Breast epithelium (tissue), 4 donors: Measurements from ENCODE around the gene BBOX1. TPM values are rescaled to one million over a fixed set of nuclear protein-coding genes. Genes with fewer than 3 reads are reported as not detected.
"Not testable (repeated sequence)": the region's sequence is repeated elsewhere in the genome, so short reads cannot be mapped to it uniquely, and the experiment has no call there.

Experiments
- DNase-seq, 2 donors: peaks; one replicate each; pipeline ENCODE4 v3.0.0-alpha.2; 2019; ENCODE audit warnings: low spot score in 2 of 2
- H3K27ac ChIP-seq, 2 donors: fragments of 200-600 bp; sonication (generic) in 1 of 2; one replicate each; pipeline ENCODE4 v1.5.1; 2016 to 2019; ENCODE audit warnings: mild to moderate bottlenecking in 1 of 2
- H3K27me3 ChIP-seq, 2 donors: fragments of 200-600 bp; sonication (generic) in 1 of 2; one replicate each; pipeline versions ENCODE4 v1.5.1 to v1.6.0; 2017 to 2019; ENCODE audit warnings: control low read depth in 1 of 2, mild to moderate bottlenecking in 1 of 2
- H3K36me3 ChIP-seq: fragments of 200-600 bp; one replicate; pipeline ENCODE4 v1.5.1; 2019
- H3K4me1 ChIP-seq, 2 donors: fragments of 200-600 bp; sonication (generic); one replicate each; pipeline ENCODE4 v1.5.1; 2016 to 2019; ENCODE audit warnings: control low read depth in 1 of 2
- H3K4me3 ChIP-seq, 3 donors: fragments of 200-600 bp; sonication (generic); 1 replicate in 2 of 3; 2 replicates in 1 of 3; pipeline ENCODE4 v1.5.1; 2016 to 2019; ENCODE audit warnings: mild to moderate bottlenecking in 3 of 3, moderate library complexity in 2 of 3
- H3K9me3 ChIP-seq, 2 donors: fragments of 200-600 bp; sonication (generic) in 1 of 2; one replicate each; pipeline ENCODE4 v1.5.1; 2016 to 2019; ENCODE audit warnings: control low read depth in 1 of 2
- POLR2A ChIP-seq: fragments of 450-650 bp; IDR thresholded peaks from one replicate; pipeline ENCODE4 v1.6.1; 2016; ENCODE audit warnings: antibody characterized with exemption, mild to moderate bottlenecking, moderate library complexity
- POLR2AphosphoS5 ChIP-seq, 3 donors: sonication (generic); formaldehyde crosslinking; IDR thresholded peaks; one replicate each; pipeline ENCODE4 v1.6.1; 2017; ENCODE audit warnings: antibody characterized with exemption in 3 of 3
- intact Hi-C: fragments of 100-400 bp; cut with DNase I; formaldehyde crosslinking; loops from one replicate; pipeline ENCODE4 v1.15.1; 2023; ENCODE audit warnings: low total_unique reads
- total RNA-seq, 3 donors: library from RNA; depleted of rRNA; stranded (reverse); fragments of >200 nt; gene quantifications; one replicate each; pipeline ENCODE4 v1.1.0, GENCODE V29; 2016
- TF ChIP-seq, protein P1 (sequence below), 3 donors: fragments of 450-650 bp; IDR thresholded peaks; one replicate each; pipeline ENCODE4 v1.5.1; 2016 to 2017; ENCODE audit warnings: antibody characterized with exemption in 3 of 3, mild to moderate bottlenecking in 3 of 3, moderate library complexity in 3 of 3

The BBOX1 gene
- total RNA-seq, 3 donors from 2014 or later = 14.4 to 61.0 TPM; not detected in 1

DNA sequence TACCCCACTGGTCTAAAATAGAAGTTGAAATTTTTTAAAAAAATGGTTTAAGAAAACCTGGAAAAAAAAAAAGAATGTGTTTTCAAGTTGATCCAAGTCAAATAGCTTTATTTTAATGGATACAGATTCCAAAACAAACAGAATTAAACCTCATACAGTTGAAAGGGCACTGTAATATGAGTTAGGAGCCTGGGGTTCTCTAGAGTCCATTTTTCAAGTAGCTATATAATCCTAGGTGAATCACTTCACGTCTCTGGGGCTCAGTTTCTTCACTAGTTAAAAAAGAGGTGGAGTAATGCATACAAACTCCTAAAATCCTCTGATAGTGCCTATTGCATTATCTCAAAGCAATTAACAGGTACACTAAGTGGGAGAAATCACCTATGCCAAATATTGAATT lies 132.9 kb downstream of the BBOX1 start:
- H3K36me3 ChIP-seq = no peaks in the 10 kb centered on the region
- peak overlapping the region in 1 of 2 donors; percentile 51 for H3K27ac ChIP-seq
- intact Hi-C loops = no loop called here
- DNase-seq = no peak
- no peak overlapping the region for H3K4me3 ChIP-seq
- no peaks in the 10 kb centered on the region for H3K9me3 ChIP-seq
- TF ChIP-seq POLR2A = no peak
- TF ChIP-seq, protein P1, sequence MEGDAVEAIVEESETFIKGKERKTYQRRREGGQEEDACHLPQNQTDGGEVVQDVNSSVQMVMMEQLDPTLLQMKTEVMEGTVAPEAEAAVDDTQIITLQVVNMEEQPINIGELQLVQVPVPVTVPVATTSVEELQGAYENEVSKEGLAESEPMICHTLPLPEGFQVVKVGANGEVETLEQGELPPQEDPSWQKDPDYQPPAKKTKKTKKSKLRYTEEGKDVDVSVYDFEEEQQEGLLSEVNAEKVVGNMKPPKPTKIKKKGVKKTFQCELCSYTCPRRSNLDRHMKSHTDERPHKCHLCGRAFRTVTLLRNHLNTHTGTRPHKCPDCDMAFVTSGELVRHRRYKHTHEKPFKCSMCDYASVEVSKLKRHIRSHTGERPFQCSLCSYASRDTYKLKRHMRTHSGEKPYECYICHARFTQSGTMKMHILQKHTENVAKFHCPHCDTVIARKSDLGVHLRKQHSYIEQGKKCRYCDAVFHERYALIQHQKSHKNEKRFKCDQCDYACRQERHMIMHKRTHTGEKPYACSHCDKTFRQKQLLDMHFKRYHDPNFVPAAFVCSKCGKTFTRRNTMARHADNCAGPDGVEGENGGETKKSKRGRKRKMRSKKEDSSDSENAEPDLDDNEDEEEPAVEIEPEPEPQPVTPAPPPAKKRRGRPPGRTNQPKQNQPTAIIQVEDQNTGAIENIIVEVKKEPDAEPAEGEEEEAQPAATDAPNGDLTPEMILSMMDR (IDR thresholded peaks at IDR 0.05) = no peak
- TF ChIP-seq POLR2AphosphoS5 (IDR thresholded peaks at IDR 0.05) = no peak
- no peaks in the 10 kb centered on the region for H3K4me1 ChIP-seq
- H3K27me3 ChIP-seq = peaks cover 0 to 3% of the 10 kb centered on the region in 2 donors

DNA sequence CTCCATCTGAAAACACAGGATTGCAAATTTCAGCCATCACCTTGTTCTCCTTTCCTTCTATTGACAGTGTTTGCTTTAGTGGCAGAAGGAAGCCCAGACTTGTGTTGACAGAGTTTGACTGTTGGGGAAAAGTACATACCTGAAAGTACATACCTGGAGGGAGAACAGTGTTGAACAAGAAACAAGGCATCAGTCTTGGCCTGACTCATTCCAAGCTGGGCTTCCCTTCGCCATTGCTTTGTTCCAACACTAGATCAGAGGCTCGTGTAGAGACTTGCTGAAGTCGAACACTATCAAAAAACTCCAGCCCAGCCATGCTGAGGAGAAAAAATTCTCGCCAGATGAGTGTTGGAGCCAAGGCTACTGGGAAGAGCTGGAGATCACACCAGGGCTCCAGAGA lies 133.4 kb downstream of the BBOX1 start:
- Histone ChIP-seq H3K36me3 (no peaks in the 10 kb centered on the region), H3K4me1 (no peaks in the 10 kb centered on the region), H3K4me3 (no peak overlapping the region), H3K27me3 (peaks cover 0 to 3% of the 10 kb centered on the region in 2 donors), H3K27ac (peak overlapping the region in 1 of 2 donors; percentile 61), H3K9me3 (no peaks in the 10 kb centered on the region)
- TF ChIP-seq, protein P1 (IDR thresholded peaks at IDR 0.05) = no peak
- peak in 1 of 3 donors; percentile 7 for TF ChIP-seq POLR2AphosphoS5 (IDR thresholded peaks at IDR 0.05)
- DNase-seq = peak; percentile 52 to 72
- intact Hi-C loops = no loop called here

DNA sequence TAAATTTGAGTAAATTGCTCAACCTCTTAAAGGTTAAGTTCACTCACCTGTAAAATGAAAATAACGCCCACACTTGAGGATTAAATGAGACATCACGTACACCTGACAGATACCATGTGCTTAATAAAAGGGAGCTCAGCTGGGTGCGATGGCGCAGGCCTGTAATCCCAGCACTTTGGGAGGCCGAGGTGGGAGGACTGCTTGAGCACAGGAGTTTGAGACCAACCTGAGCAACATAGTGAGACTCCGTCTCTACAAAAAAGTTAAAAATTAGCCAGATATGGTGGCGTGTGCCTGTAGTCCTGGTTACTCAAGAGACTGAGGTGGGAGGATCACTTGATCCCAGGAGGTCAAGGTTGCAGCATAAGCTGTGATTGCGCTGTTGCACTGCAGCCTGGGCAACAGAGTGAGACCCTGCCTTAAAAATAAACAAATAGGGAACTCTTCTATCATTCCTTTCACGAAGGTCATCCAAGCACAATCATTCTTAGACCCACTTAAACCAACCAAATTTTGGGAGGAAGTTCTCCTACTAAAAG lies 134.1 kb downstream of the BBOX1 start:
- intact Hi-C loops = no loop called here

DNA sequence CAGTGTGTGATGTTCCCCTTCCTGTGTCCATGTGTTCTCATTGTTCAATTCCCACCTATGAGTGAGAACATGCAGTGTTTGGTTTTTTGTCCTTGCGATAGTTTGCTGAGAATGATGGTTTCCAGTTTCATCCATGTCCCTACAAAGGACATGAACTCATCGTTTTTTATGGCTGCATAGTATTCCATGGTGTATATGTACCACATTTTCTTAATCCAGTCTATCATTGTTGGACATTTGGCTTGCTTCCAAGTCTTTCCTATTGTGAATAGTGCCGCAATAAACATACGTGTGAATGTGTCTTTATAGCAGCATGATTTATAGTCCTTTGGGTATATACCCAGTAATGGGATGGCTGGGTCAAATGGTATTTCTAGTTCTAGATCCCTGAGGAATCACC lies 134.9 kb downstream of the BBOX1 start:
- H3K36me3 ChIP-seq, DNase-seq, intact Hi-C loops, H3K27ac ChIP-seq, H3K4me3 ChIP-seq, H3K4me1 ChIP-seq, H3K9me3 ChIP-seq, H3K27me3 ChIP-seq: not testable (repeated sequence)

More for the DNA sequence above, 134.1 kb downstream of the BBOX1 start:
- no peaks in the 10 kb centered on the region for H3K9me3 ChIP-seq
- peaks cover 0 to 3% of the 10 kb centered on the region in 2 donors for H3K27me3 ChIP-seq
- H3K4me1 ChIP-seq = no peaks in the 10 kb centered on the region
- no peak for DNase-seq
- TF ChIP-seq, protein P1 (IDR thresholded peaks at IDR 0.05) = no peak
- TF ChIP-seq POLR2A (no peak), POLR2AphosphoS5 (IDR thresholded peaks at IDR 0.05) (no peak)
- H3K27ac ChIP-seq = peak overlapping the region in 1 of 2 donors; percentile 61
- no peak overlapping the region for H3K4me3 ChIP-seq
- no peaks in the 10 kb centered on the region for H3K36me3 ChIP-seq

Other genes starting within 250 kb of the BBOX1 start
- 10 to 100 TPM; 23.7 to 71.4 (median 41.6) TPM for gene FIBIN, start 46.7 kb upstream of the BBOX1 start, total RNA-seq